PC-3 (cell line): ENCODE data around the gene HNRNPC. TPM values are rescaled to one million over a fixed set of nuclear protein-coding genes. Genes with fewer than 3 reads are reported as not detected.

Experiments
- ATAC-seq: fragments of 200-7000 bp; cut with Tn5 transposase; 2 replicates; pipeline ENCODE4 v1.9.1; 2020; ENCODE audit warnings: mild to moderate bottlenecking, moderate library complexity
- Bru-seq: library from RNA; stranded (reverse); fragments of 400-500 nt; gene quantifications from one replicate; lab custom pipeline; 2021; lab: Mats Ljungman, UMichigan
- BruChase-seq, 2 experiments: library from RNA; stranded (reverse); fragments of 400-500 nt; gene quantifications; one replicate each; lab custom pipeline; 2021; lab: Mats Ljungman, UMichigan
- BruUV-seq: library from RNA; stranded (reverse); fragments of 400-500 nt; replicated peaks from 2 replicates; lab custom pipeline; 2021; lab: Mats Ljungman, UMichigan
- CTCF ChIA-PET: fragments of 300-600 bp; sonication (Branson Sonifier 250); formaldehyde crosslinking; loops from one replicate; lab custom pipeline; 2022; ENCODE audit warnings: antibody characterized with exemption; lab: Charles Lee
- POLR2A ChIA-PET: fragments of 300-600 bp; sonication (Branson Sonifier 250); formaldehyde crosslinking; loops from one replicate; lab custom pipeline; 2022; ENCODE audit warnings: antibody characterized with exemption; ENCODE audit not compliant: unreplicated experiment; lab: Charles Lee
- DNase-seq: peaks from one replicate; pipeline ENCODE4 v3.0.0-alpha.2; 2015
- H2AFZ ChIP-seq: fragments of 300-600 bp; sonication (generic); 2 replicates; pipeline ENCODE4 v1.6.0; 2016; ENCODE audit warnings: antibody characterized with exemption, low read length
- H3F3A ChIP-seq: fragments of 300-600 bp; sonication (generic); one replicate; pipeline ENCODE4 v1.6.0; 2017; ENCODE audit warnings: antibody characterized with exemption, low read length, control low read depth, mild to moderate bottlenecking; ENCODE audit not compliant: unreplicated experiment
- H3K27ac ChIP-seq: fragments of 300-600 bp; sonication (generic); 2 replicates; pipeline ENCODE4 v1.5.1; 2016; ENCODE audit warnings: mild to moderate bottlenecking, low read length
- H3K27me3 ChIP-seq: fragments of 300-600 bp; sonication (generic); 2 replicates; pipeline ENCODE4 v1.6.1; 2016; ENCODE audit warnings: low read length, mixed read lengths
- H3K36me3 ChIP-seq: fragments of 300-600 bp; sonication (generic); 2 replicates; pipeline ENCODE4 v1.6.1; 2016; ENCODE audit warnings: low read depth, mixed run types, low read length, mixed read lengths
- H3K4me1 ChIP-seq: fragments of 300-600 bp; sonication (generic); 2 replicates; pipeline ENCODE4 v1.5.1; 2016; ENCODE audit warnings: low read length; ENCODE audit not compliant: insufficient read depth
- H3K4me2 ChIP-seq: fragments of 300-600 bp; sonication (generic); 2 replicates; pipeline ENCODE4 v1.6.0; 2016; ENCODE audit warnings: low read length
- H3K4me3 ChIP-seq: fragments of 300-600 bp; sonication (generic); 2 replicates; pipeline ENCODE4 v1.5.1; 2016; ENCODE audit warnings: mild to moderate bottlenecking, low read length, mixed read lengths
- H3K79me2 ChIP-seq: fragments of 300-600 bp; sonication (generic); 2 replicates; pipeline ENCODE4 v1.6.1; 2017; ENCODE audit warnings: low read length, mixed read lengths
- H3K9ac ChIP-seq: fragments of 300-600 bp; sonication (generic); 2 replicates; pipeline ENCODE4 v1.6.0; 2016; ENCODE audit warnings: mild to moderate bottlenecking, low read length
- H3K9me2 ChIP-seq: fragments of 300-600 bp; sonication (generic); replicated peaks from 2 replicates; pipeline ENCODE4 v1.6.1; 2016; ENCODE audit warnings: mixed run types, low read length, mixed read lengths
- H3K9me3 ChIP-seq: fragments of 300-600 bp; sonication (generic); 2 replicates; pipeline ENCODE4 v1.6.1; 2016; ENCODE audit warnings: low read length, mixed read lengths
- H4K20me1 ChIP-seq: fragments of 300-600 bp; sonication (generic); 2 replicates; pipeline ENCODE4 v1.6.1; 2016; ENCODE audit warnings: low read length, mixed read lengths
- CTCF ChIP-seq: fragments of 300-600 bp; sonication (generic); conservative IDR thresholded peaks from 2 replicates; pipeline ENCODE4 v1.5.1; 2017; ENCODE audit warnings: antibody characterized with exemption, low read depth, mild to moderate bottlenecking, low read length
- EZH2 ChIP-seq: fragments of 300-600 bp; sonication (generic); IDR thresholded peaks from one replicate; pipeline ENCODE4 v1.6.1; 2017; ENCODE audit warnings: antibody characterized with exemption, mild to moderate bottlenecking, low read length; ENCODE audit not compliant: unreplicated experiment
- EZH2phosphoT487 ChIP-seq: fragments of 300-600 bp; sonication (generic); IDR thresholded peaks from 2 replicates; pipeline ENCODE4 v1.6.1; 2018; ENCODE audit warnings: mild to moderate bottlenecking, antibody characterized with exemption, low read length, borderline replicate concordance
- intact Hi-C: fragments of 100-400 bp; cut with micrococcal nuclease; formaldehyde crosslinking; loops from 2 replicates; pipeline ENCODE4 v1.9.0; 2023
- long read RNA-seq: library from polyadenylated mRNA; unstranded; transcript quantifications from one replicate; pipeline ENCODE4 v2.0.0, GENCODE V29; 2021; ENCODE audit not compliant: unreplicated experiment
- total RNA-seq: library from RNA; depleted of rRNA; stranded (reverse); fragments of >200 nt; gene quantifications from 2 replicates; pipeline ENCODE4 v1.2.3, GENCODE V29; 2014; rRNA removed

The HNRNPC gene
- total RNA-seq: 682 and 772 TPM in 2 replicates
- percentile 99 among the genes with signal in this experiment for Bru-seq, nascent RNA
- percentile 99 among the genes with signal in this experiment for BruChase-seq, experiment 1, labeled RNA remaining after a 6-hour chase
- percentile 99 among the genes with signal in this experiment for BruChase-seq, experiment 2, labeled RNA remaining after a 2-hour chase
- long read RNA-seq, transcript HNRNPC-222 (9 exons, 1,658 nt): minor isoform, 10 of 378 reads
- long read RNA-seq, transcript HNRNPC-205 (9 exons, 1,375 nt): major isoform, 130 of 378 reads
- long read RNA-seq, transcript HNRNPC-230 (8 exons, 1,371 nt): minor isoform, 19 of 378 reads
- long read RNA-seq, transcript HNRNPC-211 (9 exons, 1,784 nt): minor isoform, 65 of 378 reads
- long read RNA-seq, partial matches to known transcripts: 26 of 378 reads
- long read RNA-seq, other reads (novel, unspliced or antisense): 117 of 378 reads

DNA sequence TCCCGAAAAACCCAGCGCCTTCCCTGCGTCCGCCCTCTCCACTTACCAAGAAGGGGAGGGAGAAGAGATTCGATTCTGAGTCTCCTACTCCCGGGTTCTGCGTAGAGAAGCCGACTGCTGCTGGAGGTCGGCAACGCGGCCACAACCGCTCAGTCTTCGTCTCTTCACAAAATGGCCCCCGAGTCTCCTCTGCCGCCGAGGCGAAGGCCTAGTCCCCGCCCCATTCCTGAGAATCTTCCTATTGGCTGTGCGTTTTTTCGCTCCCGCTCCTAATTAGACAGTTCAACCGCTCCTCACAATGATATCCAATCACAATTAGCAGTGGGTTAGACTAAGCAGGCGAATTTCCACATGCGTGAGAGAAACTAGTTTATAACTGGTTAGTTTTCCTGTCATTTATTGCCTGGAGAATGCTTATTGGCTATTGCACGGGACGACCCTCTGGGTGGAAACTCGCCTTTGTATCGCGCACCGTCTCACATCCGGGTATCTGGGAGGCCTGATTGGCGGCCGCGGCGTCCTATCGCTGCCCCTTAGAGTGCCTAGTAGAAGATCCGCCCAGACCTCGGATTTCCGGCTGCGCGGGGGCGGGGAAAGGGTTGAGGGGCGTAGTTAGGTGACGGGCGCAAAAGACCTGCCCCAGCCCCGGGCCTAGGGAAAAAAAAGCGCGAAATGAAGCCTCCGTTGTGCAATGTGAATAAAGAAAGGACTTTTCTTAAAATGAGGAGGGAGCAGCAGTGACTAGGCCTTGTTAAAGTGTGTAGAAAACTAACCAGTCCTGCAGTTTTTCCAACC lies at the start of gene HNRNPC:
Gene HNRNPC (minus strand): TSS at position 191 of the 795 bp plus-strand sequence. CDS start 35,249 bp downstream, outside the sequence.
- H3K36me3 ChIP-seq: peaks cover 40% of the 10 kb centered on the region

GRCh38 chr14:21317398-21317797 lies 48.2 kb upstream of the HNRNPC start:
- ATAC-seq (no peak), DNase-seq (no peak)
- no peaks in the 10 kb centered on the region for H3K79me2 ChIP-seq
- ChIA-PET CTCF (no interaction called here), POLR2A (no interaction called here)
- no peak overlapping the region for H3K27ac ChIP-seq
- H3F3A ChIP-seq: no peaks in the 10 kb centered on the region
- H3K4me3 ChIP-seq: no peak overlapping the region
- intact Hi-C loops: no loop called here
- H3K4me2 ChIP-seq: no peak overlapping the region
- no peaks in the 10 kb centered on the region for H3K9me2 ChIP-seq
- H3K36me3 ChIP-seq: no peaks in the 10 kb centered on the region
- BruUV-seq: no TSS peak
- no peaks in the 10 kb centered on the region for H3K9me3 ChIP-seq
- H3K27me3 ChIP-seq: peaks cover 16% of the 10 kb centered on the region
- H4K20me1 ChIP-seq: no peaks in the 10 kb centered on the region
- no peak overlapping the region for H3K9ac ChIP-seq
- H2AFZ ChIP-seq: no peak overlapping the region
- H3K4me1 ChIP-seq: no peaks in the 10 kb centered on the region
- no peak for TF ChIP-seq EZH2
- no peak for TF ChIP-seq EZH2phosphoT487
- no peak for TF ChIP-seq CTCF

More for the DNA sequence above, at the start of gene HNRNPC:
- Histone ChIP-seq H2AFZ (peak within 1 kb of the TSS; percentile 94), H3K27me3 (no peaks in the 10 kb centered on the region), H3K4me2 (peak within 1 kb of the TSS; percentile 94), H3K9ac (peak within 1 kb of the TSS; percentile 98), H3F3A (peaks cover 25% of the 10 kb centered on the region), H3K4me1 (peaks cover 28% of the 10 kb centered on the region), H3K4me3 (peak within 1 kb of the TSS; percentile 97), H3K27ac (peak within 1 kb of the TSS; percentile 51), H3K79me2 (peaks cover 49% of the 10 kb centered on the region), H3K9me2 (no peaks in the 10 kb centered on the region), H4K20me1 (peaks cover 45% of the 10 kb centered on the region), H3K9me3 (no peaks in the 10 kb centered on the region)
- intact Hi-C loops: loop anchor here (10.0 kb wide), 1 partner anchor 115 kb away; the partner anchor contains the start of gene SUPT16H
- ATAC-seq: peak; percentile 95
- DNase-seq: peak; percentile 100
- BruUV-seq: no TSS peak
- CTCF ChIA-PET: no interaction called here
- TF ChIP-seq CTCF (no peak), EZH2phosphoT487 (no peak), EZH2 (no peak)
- POLR2A ChIA-PET: no interaction called here
